H1 (cell line): Measurements from ENCODE around the gene SLC6A17. TPM values are rescaled to one million over a fixed set of nuclear protein-coding genes. Genes with fewer than 3 reads are reported as not detected.

Experiments used
- ASH2L ChIP-seq: fragments of 200-600, 300-600 bp; sonication (generic); IDR thresholded peaks from one replicate; pipeline ENCODE4 v1.7.1; 2017; ENCODE audit warnings: low read length
- KDM1A ChIP-seq: fragments of 200-600, 300-600 bp; sonication (generic); IDR thresholded peaks from 2 replicates; pipeline ENCODE4 v1.7.1; 2016; ENCODE audit warnings: mild to moderate bottlenecking, low read length, borderline replicate concordance
- RXRA ChIP-seq: IDR thresholded peaks from 2 replicates; pipeline ENCODE4 v1.6.1; 2011; ENCODE audit warnings: low read depth, mild to moderate bottlenecking, low read length, moderate library complexity; ENCODE audit not compliant: insufficient read depth
- polyA plus RNA-seq, 7 experiments: library from polyadenylated mRNA; depleted of rRNA in 3 of 7; stranded (reverse) in 5 of 7; unstranded in 2 of 7; fragments of >200 nt in 5 of 7; fragments of 200-250 nt in 2 of 7; gene quantifications; 1 replicate in 5 of 7; 2 replicates in 1 of 7; 4 replicates in 1 of 7; pipeline versions ENCODE4 v1.2.1 to v1.2.3, GENCODE V29; 2011 to 2013; ENCODE audit warnings: missing spikeins in 2 of 7, mixed read lengths in 2 of 7
- total RNA-seq: library from RNA; stranded (reverse); fragmentation: NEBNext Ultra II Directional; extraction: Animal tissue kit (Norgen Biotek cat#: 25700); gene quantifications from 2 replicates; pipeline ENCODE4 v1.2.1, GENCODE V29; 2021
- TF ChIP-seq, protein P1 (sequence below): fragments of 300-600 bp; sonication (generic); IDR thresholded peaks from 2 replicates; pipeline ENCODE4 v1.7.1; 2012; ENCODE audit warnings: low read length, moderate library complexity, mild to moderate bottlenecking, inconsistent platforms; ENCODE audit not compliant: insufficient replicate concordance
- TF ChIP-seq, protein P2 (sequence below): IDR thresholded peaks from 2 replicates; pipeline ENCODE4 v1.6.1; 2011; ENCODE audit warnings: low read depth, mild to moderate bottlenecking, low read length; ENCODE audit not compliant: insufficient read depth
- TF ChIP-seq, protein P3 (sequence below): IDR thresholded peaks from 2 replicates; pipeline ENCODE4 v1.6.1; 2011; ENCODE audit warnings: low read length, improper control_type of control experiment
- TF ChIP-seq, protein P4 (sequence below): IDR thresholded peaks from 2 replicates; pipeline ENCODE4 v1.6.1; 2012; ENCODE audit warnings: low read length, inconsistent platforms

The SLC6A17 gene
- total and polyA plus RNA-seq, 2 of the 8 experiments (the other 6 are each of a cell fraction or from before 2014, with no cell fraction given) = 0.15 to 0.28 TPM

DNA sequence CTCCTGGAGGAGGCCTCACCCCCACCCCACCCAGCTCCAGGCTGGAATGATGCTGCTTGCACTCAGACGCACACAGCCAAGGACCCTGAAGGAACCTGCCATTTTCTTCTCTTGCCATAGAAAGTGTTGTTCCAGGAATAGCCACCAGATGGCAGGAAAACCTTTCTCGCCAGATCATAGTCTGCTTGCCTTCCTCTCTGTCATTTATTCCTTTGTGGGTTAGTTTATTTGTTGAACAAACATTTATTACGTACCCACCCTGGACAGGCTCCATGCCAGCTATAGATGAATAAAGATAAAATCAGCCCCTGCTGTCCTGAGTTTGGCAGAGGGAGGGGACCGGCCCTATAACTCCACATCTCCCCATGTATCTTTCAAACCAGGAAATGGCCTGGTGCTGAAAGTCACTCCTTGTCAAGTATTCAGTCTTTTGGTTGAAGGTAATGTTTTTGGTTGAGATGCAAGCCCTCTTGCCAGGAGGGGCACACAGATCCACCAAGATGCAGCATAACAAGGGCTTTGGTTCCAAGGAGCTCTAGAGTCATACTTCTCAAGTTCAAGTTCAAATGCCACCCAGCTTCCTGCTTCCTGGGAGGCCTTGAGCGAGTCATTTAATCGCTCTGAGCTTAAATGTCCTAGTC, 52.8 kb downstream of the SLC6A17 start (continued):
- TF ChIP-seq, protein P1, sequence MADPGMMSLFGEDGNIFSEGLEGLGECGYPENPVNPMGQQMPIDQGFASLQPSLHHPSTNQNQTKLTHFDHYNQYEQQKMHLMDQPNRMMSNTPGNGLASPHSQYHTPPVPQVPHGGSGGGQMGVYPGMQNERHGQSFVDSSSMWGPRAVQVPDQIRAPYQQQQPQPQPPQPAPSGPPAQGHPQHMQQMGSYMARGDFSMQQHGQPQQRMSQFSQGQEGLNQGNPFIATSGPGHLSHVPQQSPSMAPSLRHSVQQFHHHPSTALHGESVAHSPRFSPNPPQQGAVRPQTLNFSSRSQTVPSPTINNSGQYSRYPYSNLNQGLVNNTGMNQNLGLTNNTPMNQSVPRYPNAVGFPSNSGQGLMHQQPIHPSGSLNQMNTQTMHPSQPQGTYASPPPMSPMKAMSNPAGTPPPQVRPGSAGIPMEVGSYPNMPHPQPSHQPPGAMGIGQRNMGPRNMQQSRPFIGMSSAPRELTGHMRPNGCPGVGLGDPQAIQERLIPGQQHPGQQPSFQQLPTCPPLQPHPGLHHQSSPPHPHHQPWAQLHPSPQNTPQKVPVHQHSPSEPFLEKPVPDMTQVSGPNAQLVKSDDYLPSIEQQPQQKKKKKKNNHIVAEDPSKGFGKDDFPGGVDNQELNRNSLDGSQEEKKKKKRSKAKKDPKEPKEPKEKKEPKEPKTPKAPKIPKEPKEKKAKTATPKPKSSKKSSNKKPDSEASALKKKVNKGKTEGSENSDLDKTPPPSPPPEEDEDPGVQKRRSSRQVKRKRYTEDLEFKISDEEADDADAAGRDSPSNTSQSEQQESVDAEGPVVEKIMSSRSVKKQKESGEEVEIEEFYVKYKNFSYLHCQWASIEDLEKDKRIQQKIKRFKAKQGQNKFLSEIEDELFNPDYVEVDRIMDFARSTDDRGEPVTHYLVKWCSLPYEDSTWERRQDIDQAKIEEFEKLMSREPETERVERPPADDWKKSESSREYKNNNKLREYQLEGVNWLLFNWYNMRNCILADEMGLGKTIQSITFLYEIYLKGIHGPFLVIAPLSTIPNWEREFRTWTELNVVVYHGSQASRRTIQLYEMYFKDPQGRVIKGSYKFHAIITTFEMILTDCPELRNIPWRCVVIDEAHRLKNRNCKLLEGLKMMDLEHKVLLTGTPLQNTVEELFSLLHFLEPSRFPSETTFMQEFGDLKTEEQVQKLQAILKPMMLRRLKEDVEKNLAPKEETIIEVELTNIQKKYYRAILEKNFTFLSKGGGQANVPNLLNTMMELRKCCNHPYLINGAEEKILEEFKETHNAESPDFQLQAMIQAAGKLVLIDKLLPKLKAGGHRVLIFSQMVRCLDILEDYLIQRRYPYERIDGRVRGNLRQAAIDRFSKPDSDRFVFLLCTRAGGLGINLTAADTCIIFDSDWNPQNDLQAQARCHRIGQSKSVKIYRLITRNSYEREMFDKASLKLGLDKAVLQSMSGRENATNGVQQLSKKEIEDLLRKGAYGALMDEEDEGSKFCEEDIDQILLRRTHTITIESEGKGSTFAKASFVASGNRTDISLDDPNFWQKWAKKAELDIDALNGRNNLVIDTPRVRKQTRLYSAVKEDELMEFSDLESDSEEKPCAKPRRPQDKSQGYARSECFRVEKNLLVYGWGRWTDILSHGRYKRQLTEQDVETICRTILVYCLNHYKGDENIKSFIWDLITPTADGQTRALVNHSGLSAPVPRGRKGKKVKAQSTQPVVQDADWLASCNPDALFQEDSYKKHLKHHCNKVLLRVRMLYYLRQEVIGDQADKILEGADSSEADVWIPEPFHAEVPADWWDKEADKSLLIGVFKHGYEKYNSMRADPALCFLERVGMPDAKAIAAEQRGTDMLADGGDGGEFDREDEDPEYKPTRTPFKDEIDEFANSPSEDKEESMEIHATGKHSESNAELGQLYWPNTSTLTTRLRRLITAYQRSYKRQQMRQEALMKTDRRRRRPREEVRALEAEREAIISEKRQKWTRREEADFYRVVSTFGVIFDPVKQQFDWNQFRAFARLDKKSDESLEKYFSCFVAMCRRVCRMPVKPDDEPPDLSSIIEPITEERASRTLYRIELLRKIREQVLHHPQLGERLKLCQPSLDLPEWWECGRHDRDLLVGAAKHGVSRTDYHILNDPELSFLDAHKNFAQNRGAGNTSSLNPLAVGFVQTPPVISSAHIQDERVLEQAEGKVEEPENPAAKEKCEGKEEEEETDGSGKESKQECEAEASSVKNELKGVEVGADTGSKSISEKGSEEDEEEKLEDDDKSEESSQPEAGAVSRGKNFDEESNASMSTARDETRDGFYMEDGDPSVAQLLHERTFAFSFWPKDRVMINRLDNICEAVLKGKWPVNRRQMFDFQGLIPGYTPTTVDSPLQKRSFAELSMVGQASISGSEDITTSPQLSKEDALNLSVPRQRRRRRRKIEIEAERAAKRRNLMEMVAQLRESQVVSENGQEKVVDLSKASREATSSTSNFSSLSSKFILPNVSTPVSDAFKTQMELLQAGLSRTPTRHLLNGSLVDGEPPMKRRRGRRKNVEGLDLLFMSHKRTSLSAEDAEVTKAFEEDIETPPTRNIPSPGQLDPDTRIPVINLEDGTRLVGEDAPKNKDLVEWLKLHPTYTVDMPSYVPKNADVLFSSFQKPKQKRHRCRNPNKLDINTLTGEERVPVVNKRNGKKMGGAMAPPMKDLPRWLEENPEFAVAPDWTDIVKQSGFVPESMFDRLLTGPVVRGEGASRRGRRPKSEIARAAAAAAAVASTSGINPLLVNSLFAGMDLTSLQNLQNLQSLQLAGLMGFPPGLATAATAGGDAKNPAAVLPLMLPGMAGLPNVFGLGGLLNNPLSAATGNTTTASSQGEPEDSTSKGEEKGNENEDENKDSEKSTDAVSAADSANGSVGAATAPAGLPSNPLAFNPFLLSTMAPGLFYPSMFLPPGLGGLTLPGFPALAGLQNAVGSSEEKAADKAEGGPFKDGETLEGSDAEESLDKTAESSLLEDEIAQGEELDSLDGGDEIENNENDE = no peak
- TF ChIP-seq KDM1A = no peak
- TF ChIP-seq RXRA = no peak
- TF ChIP-seq, protein P2, sequence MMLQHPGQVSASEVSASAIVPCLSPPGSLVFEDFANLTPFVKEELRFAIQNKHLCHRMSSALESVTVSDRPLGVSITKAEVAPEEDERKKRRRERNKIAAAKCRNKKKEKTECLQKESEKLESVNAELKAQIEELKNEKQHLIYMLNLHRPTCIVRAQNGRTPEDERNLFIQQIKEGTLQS = no peak
- TF ChIP-seq ASH2L = no peak
- TF ChIP-seq, protein P3, sequence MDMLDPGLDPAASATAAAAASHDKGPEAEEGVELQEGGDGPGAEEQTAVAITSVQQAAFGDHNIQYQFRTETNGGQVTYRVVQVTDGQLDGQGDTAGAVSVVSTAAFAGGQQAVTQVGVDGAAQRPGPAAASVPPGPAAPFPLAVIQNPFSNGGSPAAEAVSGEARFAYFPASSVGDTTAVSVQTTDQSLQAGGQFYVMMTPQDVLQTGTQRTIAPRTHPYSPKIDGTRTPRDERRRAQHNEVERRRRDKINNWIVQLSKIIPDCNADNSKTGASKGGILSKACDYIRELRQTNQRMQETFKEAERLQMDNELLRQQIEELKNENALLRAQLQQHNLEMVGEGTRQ = no peak
- TF ChIP-seq, protein P4, sequence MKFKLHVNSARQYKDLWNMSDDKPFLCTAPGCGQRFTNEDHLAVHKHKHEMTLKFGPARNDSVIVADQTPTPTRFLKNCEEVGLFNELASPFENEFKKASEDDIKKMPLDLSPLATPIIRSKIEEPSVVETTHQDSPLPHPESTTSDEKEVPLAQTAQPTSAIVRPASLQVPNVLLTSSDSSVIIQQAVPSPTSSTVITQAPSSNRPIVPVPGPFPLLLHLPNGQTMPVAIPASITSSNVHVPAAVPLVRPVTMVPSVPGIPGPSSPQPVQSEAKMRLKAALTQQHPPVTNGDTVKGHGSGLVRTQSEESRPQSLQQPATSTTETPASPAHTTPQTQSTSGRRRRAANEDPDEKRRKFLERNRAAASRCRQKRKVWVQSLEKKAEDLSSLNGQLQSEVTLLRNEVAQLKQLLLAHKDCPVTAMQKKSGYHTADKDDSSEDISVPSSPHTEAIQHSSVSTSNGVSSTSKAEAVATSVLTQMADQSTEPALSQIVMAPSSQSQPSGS = no peak
